GM21360 (cell line): ENCODE results near the gene SF3B3.
"Not testable (repeated sequence)": the region's sequence is repeated elsewhere in the genome, so short reads cannot be mapped to it uniquely, and the experiment has no call there.

ENCODE experiments used
- ATAC-seq: cut with Tn5 transposase; IDR thresholded peaks from one replicate; pipeline ENCODE4 v1.9.1; 2021; ENCODE audit warnings: mild to moderate bottlenecking, moderate library complexity; ENCODE audit not compliant: unreplicated experiment

Gene SF3B3

DNA sequence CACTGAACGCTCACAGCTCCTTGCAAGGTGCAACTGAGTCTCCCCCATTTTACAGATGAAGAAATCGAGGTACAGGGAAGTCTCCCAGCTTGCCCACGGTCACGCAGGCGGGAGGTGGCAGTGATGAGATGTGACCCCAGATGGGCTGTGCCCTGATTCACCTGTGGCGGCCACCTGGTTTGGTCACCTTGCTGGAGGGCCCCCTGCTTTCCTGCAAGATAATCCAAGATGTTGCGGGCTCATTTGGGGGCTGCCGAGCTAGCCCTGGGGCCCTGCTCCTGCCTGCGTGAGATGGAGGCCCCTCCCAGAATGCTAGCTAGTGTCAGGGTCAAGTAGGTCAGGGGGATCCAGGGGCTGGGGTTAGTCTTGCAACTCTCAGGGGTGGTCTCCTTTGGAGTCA, 63.1 kb downstream of the SF3B3 start:
- ATAC-seq, result no peak

- no peak for ATAC-seq
Measured at GRCh38 chr16:70588565-70588964, 64.9 kb downstream of the SF3B3 start.

GRCh38 chr16:70589416-70589815, 65.8 kb downstream of the SF3B3 start:
- not testable (repeated sequence) for ATAC-seq

DNA sequence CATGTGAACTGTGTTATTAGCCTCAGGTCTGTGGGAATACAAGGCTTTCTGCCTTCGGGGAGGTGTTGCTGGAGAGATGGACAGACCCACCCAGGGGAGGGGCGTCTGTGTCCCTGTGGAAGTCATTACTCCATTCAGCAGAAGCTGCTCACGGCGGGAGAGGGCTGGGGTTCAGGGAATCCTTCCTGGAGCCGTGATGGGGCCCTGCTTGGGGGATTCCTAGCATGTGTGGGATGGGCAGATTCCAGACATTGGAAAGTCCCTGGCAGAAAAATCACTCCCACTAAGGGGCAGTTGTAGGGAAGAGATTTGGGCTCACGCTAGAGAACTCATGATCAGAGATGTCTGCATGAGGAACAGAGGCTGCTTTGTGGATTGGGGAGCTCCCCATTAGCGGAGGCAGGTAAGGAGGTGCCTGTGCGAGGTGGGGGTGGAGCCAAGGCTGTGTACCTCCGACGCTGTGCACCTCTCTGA, 66.4 kb downstream of the SF3B3 start:
- ATAC-seq, result no peak

DNA sequence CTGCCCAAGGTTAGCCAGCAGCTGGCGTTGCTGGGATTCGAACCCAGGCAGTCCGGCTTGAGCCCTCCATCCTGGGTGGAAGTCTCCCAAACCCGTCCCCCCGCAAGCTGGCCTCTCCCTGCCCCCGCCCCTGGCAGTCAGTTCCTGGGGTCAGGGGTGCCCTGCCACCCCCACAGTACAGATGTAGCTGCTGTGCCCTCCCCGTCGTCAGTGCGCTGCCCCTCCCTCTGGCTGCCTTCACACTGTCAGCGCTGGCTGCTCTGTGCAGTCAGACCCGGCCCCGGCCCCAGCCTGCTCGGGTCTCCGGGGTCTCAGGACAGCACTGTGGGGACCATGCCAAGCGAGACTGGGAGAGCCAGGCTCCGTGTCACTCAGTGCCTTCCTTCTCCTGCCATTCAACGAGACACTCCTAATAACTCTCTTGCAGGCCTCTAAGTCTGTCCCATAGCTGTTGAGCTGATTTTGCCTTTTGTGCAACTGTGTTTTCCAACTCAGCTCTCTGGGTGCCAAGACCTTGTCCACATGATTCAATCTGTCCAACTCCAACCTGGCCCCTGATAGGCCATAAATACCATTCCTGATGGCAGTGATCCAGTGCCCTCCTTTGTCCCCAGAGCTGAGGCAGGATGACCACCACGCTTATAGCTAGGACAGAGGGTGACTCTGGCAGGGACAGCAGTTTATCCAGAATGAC, 67.3 kb downstream of the SF3B3 start:
- no peak for ATAC-seq

GRCh38 chr16:70591615-70592014, 68.0 kb downstream of the SF3B3 start:
- ATAC-seq, result no peak

DNA sequence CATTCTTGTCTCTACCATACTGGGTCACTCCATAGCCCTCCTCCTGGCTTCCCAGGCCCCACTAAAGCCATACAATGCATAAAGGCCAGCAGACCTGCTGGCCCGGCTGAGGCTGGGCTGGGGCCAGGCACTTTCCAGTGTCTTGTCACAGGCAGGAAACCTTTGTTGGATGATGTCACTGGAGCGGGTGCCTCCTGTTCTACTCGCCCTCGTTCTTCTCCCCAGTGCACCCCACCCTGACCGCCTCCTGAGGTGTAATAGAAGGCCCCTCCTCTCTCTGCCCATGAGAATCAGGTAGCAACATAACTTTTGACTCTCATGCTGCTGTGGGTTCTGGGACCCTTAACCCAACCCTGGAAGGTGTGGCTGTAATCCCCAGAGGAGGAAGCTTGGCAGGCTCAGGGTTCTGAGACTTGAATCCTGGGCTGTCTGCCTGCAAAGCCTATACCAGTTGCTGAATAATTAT, 68.5 kb downstream of the SF3B3 start:
- ATAC-seq, result no peak

DNA sequence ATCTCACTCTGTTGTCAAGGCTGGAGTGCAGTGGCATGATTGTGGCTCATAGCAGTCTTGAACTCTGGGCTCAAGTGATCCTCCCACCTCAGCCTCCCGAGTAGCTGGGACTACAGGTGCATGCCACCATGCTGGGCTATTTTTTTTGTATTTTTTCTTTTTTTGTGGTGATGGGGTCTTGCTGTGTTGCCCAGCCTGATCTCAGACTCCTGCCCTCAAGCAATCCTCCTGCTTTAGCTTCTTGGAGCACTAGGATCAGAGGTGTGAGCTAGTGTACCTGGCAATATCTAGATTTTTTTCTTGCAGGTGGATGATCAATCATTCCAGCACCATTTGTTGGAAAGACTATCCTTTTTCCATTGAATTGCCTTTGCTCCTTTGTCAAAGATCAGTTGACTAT, 69.9 kb downstream of the SF3B3 start:
- no peak for ATAC-seq

GRCh38 chr16:70594569-70594968, 71.0 kb downstream of the SF3B3 start:
- no peak for ATAC-seq

DNA sequence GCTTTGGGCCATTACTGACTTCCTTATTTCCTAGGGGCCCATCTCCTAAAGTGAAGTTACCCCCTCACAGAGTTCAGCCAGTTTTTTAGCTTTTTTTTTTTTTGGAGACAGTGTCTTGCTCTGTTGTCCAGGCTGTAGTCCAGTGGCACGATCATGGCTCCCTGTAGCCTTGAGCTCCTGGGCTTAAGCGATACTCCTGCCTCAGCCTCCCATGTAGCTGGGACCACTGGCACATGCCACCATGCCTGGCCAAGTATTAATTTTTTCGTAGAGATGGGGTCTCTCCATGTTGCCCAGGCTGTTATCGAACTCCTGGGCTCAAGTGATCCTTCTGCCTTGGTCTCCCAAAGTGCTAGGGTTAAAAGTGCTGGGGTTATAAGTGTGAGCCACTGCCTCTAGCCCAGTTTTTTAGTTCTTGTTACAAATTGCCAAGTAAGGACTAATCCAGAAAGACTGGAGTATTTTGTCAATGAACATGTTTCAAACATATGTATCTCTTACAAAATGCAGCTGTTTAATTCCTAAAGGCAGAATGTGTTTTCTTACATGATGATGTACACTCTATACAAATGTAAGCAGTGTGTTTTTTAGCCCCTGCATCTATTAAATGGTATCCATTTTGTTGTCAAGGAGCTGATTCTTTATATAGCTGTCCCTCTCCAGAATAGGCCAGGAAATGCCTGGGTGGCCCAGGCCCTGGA, 73.7 kb downstream of the SF3B3 start:
- ATAC-seq, result no peak

- no peak for ATAC-seq
Measured at GRCh38 chr16:70598937-70599503, 75.4 kb downstream of the SF3B3 start.

DNA sequence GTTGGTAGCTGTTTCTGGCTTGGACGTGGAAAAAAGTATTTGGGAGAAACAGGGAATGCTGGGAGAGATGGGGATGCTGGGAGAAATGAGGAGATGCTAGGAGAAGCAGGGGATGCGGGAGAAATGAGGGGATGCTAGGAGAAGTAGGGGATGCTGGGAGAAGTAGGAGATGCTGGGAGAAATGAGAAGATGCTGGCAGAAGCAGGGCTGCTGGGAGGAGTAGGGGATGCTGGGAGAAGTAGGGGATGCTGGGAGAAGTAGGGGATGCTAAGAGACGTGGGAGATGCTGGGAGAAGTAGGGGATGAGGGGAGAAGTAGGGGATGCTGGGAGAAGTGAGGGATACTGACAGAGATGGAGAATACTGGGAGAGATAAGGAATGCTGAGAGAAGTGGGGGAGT, 77.1 kb downstream of the SF3B3 start:
- no peak for ATAC-seq

DNA sequence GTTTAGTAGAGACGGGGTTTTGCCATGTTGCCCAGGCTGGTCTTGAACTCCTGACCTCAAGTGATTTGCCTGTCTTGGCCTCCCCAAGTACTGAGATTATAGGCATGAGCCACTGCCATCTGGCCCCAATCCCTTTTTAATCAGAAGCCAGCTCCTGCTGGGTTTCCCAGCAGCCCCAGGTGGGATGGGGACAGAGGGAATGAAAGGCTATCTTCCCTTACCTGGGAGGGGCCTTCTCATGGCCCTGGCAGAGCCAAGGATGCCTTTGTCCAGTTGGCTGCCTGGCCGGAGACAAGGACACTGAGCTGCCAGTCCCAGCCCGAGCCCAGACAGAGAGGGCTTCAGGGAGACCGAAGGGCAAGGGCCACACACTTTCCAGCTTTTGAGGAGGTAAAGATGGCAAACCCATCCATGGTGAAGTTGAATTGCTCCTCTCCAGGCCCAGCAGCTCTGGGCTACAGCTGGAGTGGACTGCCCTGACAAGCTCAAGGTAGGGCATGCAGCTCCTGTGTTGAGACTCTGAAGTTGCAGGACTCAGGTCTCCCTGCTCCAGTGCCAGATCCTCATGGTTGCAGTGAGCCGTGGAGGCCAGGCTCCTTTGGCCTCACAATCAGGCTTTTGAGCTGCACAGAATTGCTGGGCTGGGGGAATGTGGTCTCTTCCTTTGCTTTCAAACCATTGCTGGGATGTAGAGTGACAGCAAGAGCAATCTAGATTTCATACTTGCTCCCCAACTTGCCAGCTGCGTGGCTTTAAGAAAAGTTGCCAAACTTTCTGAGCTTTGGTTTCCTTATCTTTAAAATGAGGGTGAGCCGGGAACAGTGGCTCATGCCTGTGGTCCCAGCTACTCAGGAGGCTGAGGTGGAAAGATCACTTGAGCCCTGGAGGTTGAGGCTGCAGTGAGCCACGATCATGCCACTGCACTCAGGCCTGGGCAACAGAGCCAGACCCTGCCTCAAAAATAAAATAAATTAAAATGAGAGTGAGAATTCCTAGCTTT, 78.3 kb downstream of the SF3B3 start:
- ATAC-seq, result no peak

GRCh38 chr16:70602831-70603230, 79.2 kb downstream of the SF3B3 start:
- ATAC-seq, result no peak

- ATAC-seq, result no peak
Measured at GRCh38 chr16:70604407-70605282, 81.0 kb downstream of the SF3B3 start.

- no peak for ATAC-seq
Measured at GRCh38 chr16:70605283-70605657, 81.7 kb downstream of the SF3B3 start.

- no peak for ATAC-seq
Measured at GRCh38 chr16:70608521-70608920, 84.9 kb downstream of the SF3B3 start.

DNA sequence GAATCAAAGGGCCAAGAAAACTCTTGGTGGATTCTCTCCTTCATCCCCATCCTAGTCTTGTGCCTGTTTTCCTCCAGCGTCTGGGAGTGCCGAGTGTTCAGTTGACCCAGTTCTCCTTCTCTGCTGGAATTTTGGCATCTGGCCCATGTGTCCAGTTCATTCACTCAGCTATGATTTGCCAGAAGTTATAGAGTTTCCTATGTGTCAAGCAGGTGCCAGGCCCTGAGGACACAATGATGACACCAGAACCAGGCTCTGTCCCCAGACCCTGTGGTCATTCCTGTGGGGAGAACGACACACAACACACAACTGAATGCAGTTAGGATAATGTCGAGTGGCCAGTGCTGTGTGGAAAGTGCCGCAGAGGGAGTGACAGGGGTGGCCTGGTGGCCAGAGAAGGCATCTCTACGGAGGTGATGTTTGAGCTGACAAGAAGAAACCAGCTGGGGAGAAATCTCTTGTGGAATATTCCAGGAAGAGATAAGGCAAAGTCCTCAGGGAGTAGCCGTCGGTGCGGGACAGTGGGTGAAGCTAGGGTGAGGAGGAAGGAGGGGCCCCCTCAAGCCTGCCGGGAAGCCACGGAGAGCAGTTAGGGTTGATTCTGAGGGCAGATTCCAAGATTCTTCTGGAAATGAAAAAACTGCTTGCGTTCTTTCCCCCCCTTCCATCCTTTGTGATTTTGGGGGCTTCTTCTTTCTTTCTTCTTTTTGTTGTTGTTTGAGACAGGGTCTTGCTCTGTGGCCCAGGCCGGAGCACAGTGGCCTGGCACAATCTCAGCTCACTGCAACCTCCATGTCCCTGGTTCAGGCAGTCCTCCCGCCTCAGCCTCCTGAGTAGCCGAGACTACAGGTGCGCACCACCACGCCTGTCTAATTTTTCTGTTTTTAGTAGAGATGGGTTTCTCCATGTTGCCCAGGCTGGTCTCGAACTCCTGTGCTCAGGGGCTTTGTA, 86.9 kb downstream of the SF3B3 start:
- ATAC-seq, result no peak

- no peak for ATAC-seq
Measured at GRCh38 chr16:70611224-70611598, 87.6 kb downstream of the SF3B3 start.
